ES-I3 (cell line): ENCODE measurements around the gene ADGRL1.

Experiments
- H3K36me3 ChIP-seq: 2 replicates; pipeline ENCODE4 v1.6.1; 2013; ENCODE audit warnings: mild to moderate bottlenecking, low read length, control low read depth, moderate library complexity; ENCODE audit not compliant: insufficient read depth
- H3K4me1 ChIP-seq: 2 replicates; pipeline ENCODE4 v1.6.1; 2013; ENCODE audit warnings: mild to moderate bottlenecking, control low read depth, low read length; ENCODE audit not compliant: insufficient read depth
- H3K9ac ChIP-seq: 2 replicates; pipeline ENCODE4 v1.6.1; 2013; ENCODE audit warnings: low read depth, mild to moderate bottlenecking, low read length, moderate library complexity
- H3K9me3 ChIP-seq: 2 replicates; pipeline ENCODE4 v1.6.1; 2013; ENCODE audit warnings: mild to moderate bottlenecking, low read length, moderate library complexity; ENCODE audit not compliant: control insufficient read depth, insufficient read depth

The ADGRL1 gene

DNA sequence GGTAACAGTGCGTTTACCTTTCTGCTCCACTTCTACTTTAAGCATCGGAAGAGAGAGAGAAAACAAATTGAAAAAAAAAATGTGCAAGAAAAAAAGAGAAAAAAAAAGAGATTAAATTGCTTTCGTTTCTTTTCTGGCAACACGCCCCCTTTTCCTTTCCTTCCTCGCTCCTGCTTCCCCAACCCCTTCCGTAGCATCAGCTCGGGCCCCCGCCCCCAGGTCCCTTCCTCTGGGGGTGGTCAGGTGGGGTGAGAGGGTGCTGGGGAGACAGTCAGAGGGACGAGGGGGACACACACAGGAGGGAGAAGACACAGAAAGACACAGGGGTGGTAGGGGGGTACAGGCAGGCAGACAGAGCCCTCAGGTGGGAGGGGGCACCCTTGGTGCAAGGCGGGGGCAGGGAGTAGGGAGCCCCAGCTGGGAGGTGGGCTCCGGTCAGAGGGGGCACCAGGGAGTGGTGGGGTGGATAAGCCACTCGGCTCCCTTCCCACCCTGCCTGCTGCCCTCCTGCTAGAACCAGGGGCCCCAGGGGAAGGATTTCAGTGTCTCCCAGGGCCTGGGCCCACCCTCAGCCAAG, 38.9 kb downstream of the ADGRL1 start:
- Histone ChIP-seq H3K9ac (no peak overlapping the region), H3K9me3 (no peaks in the 10 kb centered on the region), H3K4me1 (no peaks in the 10 kb centered on the region; the same call in 1 of the 2 replicates), H3K36me3 (peaks cover 9% of the 10 kb centered on the region)

DNA sequence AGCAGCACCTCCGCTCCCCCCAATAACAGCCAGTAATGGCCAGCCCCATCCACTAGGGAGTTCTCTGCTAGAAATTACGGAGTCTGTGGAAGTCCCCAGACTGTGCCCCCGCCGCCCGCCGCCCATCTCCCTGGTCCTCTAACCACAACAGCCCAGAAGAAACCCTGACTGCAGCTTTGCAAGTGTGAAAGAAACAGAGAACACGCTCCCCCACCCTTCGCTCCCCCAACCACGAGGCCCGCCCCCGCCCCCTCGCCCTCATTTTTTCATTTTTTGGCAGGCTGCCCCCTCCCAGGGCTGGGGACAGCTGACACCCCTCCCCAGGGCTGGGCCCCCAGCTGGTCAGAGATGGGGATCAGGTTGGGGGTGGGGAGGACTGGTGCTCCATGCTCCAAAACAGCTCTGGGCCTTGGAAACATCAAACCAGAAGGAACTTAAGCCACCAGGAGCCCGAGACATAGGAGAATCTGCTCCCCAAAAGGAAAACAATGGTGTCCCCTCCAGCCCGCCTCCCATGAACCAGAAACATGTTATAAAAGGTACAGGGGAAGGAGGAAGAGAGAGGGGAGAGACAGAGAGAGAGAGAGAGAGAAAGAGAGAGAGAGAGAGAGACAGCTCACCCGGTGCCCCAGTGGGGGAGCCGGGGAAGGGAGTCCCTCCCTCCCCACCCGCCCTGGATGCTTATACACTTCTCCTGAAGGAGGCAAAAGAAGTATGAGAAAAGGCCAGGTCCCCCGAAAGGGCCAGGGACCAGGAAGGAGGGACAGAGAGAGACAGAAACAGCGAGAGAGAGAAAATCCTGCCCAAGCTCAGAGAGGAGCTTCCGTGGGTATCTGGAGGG, 39.8 kb downstream of the ADGRL1 start:
- Histone ChIP-seq H3K4me1 (no peaks in the 10 kb centered on the region; the same call in 1 of the 2 replicates), H3K9ac (no peak overlapping the region), H3K9me3 (no peaks in the 10 kb centered on the region), H3K36me3 (peaks cover 13% of the 10 kb centered on the region)

DNA sequence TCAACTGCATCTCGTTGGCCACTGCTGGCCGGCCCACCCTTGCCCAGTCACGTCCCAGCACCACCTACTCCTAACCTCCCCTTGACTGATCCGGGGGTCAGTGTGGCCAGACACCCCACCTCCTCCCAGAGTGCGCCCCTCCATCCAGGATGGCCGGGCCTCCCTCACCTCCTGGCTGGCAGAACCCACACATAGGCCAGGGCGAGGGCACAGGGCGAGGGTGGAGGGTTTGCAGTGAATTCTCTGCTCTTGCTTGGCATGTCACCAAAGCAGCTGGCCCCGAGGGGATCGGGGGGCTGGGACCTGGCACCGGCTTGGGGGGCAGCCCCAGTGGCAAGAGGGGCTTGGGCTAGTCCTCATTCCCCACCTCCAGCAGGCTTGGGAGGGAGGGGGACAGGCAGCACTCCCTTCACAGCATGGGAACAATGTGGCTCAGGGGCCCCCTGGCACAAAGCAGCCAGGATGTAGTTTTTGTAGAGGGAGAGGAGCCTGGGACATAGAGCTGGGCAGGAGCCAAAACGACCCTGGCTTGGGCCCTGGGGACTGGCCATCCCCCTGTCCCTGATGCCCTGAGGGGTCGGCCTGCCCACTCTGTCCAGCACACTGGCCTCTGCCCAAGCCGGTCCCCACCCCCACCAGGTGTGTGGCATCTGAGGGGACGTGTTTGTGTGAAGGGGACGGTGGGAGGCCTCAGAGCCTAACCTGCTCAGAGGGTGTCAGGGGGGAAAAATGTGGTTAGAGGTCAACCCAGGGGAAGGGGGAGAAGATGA, 41.1 kb downstream of the ADGRL1 start:
- Histone ChIP-seq H3K9ac (no peak overlapping the region), H3K9me3 (no peaks in the 10 kb centered on the region), H3K36me3 (peaks cover 13% of the 10 kb centered on the region), H3K4me1 (no peaks in the 10 kb centered on the region; the same call in 1 of the 2 replicates)

DNA sequence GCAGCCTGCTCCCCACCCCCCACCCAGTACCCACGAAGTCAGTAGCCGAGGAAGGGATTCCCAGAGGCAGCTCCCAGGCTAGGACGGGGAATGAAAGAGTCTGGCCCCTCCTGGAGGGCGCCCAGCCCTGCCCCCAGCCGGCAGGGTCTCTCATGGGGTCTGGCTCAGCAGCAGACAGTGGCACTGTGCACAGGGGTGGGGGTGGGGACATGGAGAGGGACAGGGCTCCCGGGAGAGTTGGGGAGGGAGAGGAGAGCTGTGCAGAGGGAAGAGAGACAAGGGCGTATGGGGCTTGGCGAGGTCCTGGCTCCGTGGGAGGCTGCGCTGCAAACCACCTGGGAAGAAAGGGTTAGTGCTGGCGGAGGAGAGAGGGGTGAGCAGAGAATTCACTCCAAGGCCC, 41.9 kb downstream of the ADGRL1 start:
- peaks cover 13% of the 10 kb centered on the region for H3K36me3 ChIP-seq
- no peaks in the 10 kb centered on the region; the same call in 1 of the 2 replicates for H3K4me1 ChIP-seq
- no peaks in the 10 kb centered on the region for H3K9me3 ChIP-seq
- no peak overlapping the region for H3K9ac ChIP-seq

DNA sequence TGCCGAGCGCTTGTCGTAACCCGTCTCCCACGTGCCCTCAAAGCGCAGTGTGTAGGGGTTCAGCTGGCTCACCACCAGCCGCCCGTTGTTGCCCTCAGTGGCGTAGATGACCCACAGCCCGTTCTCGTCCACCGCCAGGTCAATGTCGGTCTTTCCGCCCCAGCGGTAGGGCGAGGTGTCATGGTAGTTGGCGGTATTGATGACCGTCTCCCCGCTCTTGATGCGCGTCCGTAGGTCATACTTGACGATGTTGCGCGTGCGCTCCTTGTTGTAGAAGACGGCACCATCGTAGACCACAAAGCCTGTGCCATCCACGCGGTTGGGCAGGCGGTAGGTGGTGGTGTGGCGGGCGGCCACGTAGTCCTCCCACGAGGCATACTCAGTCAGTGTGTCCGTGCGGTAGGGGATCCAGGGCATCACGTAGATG, 43.1 kb downstream of the ADGRL1 start:
- H3K36me3 ChIP-seq, result peaks cover 10% of the 10 kb centered on the region; the same call in 1 of the 2 replicates
- no peaks in the 10 kb centered on the region; the same call in 1 of the 2 replicates for H3K4me1 ChIP-seq
- no peaks in the 10 kb centered on the region for H3K9me3 ChIP-seq
- no peak overlapping the region for H3K9ac ChIP-seq

DNA sequence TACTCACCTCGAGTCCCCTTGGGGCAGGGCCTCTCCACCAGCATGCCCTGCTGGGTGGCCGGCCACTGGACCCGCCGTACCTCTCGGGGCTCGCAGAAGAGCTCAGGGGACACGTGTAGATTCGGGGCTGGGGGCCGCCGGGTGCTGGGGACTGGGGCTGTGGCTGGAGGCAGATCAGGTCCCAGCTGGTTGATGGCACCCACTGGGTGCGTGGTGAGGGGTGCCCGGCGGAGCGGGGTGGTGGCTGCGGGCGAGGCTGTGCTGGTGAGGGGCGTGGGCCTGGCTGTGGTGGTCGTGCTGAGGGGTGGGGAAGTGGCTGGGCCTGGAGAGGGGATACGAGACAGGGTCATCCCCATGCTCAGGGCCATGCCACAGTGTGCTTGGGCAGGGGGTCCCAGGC, 44.7 kb downstream of the ADGRL1 start:
- Histone ChIP-seq H3K36me3 (peaks cover 22% of the 10 kb centered on the region; the same call in 1 of the 2 replicates), H3K9ac (no peak overlapping the region), H3K4me1 (no peaks in the 10 kb centered on the region), H3K9me3 (no peaks in the 10 kb centered on the region)

DNA sequence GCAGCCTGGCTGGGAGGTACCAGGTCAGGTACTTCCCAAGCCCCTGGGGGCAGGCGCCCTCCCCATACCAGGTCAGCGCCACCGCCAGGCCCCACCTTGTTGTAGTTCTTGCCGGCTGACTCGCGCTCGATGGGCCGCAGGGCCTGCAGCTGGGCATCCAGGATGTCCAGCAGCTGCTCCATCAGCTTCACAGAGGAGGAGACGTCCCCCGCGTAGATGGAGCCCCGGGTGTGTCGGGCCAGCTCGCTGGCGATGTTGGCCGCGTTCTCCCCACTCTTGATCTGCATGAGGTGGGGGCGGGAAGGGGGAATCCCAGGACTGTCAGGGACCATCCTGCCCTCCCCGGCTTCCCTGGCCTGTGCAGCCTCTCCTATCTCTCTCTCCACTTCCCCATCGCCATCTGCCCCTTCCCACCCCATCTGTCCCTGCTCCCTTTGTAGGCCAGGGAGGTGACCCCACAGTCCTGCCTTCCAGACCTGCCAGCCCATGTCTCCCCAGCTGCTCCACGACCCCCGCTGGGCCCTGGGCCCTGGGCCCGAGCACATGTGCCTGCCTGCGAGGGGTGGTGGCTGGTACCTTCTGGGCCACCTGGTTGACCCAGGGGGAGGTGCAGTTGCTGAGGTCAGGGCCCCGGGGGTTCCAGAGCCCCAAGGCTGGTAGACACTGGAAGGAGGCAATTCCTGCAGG, 45.8 kb downstream of the ADGRL1 start:
- Histone ChIP-seq H3K4me1 (no peaks in the 10 kb centered on the region), H3K36me3 (peaks cover 28% of the 10 kb centered on the region; the same call in 1 of the 2 replicates), H3K9me3 (no peaks in the 10 kb centered on the region), H3K9ac (no peak overlapping the region)

DNA sequence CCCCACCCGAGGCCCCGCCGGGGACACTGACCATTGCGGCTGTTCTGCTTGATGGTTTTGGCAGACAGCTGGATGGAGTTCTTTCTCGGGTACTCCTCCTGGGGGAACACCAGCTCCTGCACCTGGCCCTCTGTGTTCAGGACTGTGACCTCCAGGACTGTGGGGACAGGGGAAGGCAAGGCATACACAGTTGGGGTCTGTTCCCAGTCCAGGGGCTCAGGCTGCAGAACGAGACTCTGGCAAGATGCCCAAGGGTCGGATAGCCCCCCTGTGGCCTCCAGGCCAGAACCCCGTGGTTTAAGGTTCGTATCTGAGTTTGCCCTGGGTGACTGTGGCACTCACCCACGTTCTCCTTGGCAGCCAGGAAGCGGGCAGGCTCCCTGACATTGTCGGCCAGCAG, 46.9 kb downstream of the ADGRL1 start:
- no peaks in the 10 kb centered on the region for H3K9me3 ChIP-seq
- no peaks in the 10 kb centered on the region for H3K4me1 ChIP-seq
- H3K36me3 ChIP-seq, result peaks cover 28% of the 10 kb centered on the region; the same call in 1 of the 2 replicates
- no peak overlapping the region for H3K9ac ChIP-seq

DNA sequence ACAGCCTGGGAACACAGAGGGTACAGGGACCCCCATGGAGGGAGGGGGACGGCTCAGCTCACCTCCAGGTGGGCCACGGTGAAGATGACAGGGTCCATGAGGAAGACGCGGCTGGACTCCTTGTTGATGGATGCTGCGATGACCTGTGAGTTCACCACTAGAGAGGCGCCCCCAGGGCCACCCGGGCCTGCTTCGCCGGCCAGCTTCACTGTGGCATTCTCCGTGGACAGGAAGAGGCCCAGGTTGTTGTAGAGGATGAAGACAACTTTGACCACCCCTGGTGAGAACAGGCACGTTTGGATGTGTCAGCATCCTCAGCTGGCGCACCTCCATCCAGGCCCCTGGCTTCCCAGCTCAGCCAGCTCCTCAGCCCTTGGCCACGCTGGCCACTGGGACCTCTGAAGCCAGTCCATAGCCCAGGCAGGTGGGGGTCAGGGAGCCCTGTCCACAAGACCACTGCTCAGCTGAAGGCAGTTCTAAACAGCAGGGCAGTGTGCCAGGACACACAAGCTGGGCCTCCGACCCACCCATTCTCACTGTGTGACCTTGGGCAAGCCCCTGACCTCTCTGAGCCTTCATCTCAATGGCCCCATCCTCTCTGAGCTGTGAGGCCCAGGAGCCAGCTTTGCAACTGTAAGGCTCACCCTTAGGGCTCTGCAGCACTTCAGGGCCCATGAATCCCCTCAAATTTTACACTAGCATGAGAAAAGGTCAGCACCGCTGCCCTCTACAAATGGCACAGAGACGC, 47.5 kb downstream of the ADGRL1 start:
- Histone ChIP-seq H3K9ac (no peak overlapping the region), H3K4me1 (no peaks in the 10 kb centered on the region), H3K9me3 (no peaks in the 10 kb centered on the region), H3K36me3 (peaks cover 28% of the 10 kb centered on the region; the same call in 1 of the 2 replicates)

DNA sequence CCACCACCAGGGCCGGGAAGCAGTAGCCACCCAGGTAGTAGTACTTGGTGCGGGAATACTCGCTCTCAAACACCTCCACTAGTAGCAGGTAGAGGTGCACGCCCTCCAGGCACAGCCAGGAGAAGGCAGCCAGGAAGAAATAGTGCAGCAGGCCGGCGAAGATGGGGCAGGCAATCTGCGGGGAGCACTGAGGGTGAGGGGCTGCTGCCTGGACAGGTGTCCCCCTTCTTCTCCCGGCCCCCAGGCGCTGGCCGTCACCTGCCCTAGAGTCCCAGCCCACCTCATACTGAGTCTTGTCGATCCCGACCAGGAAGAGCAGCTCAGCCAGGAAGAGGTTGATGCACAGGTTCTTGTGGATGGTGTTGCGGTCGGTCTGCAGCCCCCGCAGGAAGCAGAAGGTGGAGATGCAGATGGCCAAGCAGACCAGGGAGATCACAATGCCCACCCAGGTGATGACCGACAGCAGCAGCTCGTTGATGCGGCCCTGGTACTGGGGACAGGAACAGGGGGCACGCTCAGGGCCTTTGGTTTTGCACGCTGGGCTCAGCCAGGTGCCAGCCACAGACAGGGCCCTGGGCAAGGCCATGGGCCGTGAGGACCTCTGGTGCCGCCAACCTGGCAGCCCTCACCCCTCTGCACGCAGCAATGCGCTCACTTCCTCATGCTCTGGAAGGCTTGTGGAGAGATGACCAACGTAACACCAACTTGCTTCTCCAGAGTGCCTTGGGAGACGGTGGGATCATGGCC, 48.8 kb downstream of the ADGRL1 start:
- Histone ChIP-seq H3K9ac (no peak overlapping the region), H3K4me1 (no peaks in the 10 kb centered on the region), H3K36me3 (peaks cover 27% of the 10 kb centered on the region), H3K9me3 (no peaks in the 10 kb centered on the region)

DNA sequence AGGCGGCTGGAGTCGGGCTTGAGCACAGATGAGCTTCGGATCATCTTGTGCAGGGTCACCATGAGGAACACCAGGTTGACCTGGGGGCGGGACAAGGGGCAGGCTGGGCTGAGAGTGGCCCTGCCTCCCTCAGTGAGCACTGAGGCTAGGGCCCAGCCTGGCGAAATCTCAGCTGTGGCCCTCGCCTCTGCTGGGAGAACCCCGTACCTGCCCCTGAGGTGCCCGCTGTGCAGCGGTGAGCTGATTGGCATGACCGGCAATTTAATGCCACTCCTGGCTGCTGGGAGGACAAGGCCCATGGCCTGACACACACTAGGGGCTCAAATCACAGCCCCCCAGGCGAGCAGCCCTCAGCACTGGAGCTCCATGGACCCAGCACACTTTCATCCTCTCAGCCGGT, 49.8 kb downstream of the ADGRL1 start:
- H3K9ac ChIP-seq, result no peak overlapping the region
- no peaks in the 10 kb centered on the region for H3K4me1 ChIP-seq
- H3K9me3 ChIP-seq, result no peaks in the 10 kb centered on the region
- peaks cover 22% of the 10 kb centered on the region for H3K36me3 ChIP-seq

DNA sequence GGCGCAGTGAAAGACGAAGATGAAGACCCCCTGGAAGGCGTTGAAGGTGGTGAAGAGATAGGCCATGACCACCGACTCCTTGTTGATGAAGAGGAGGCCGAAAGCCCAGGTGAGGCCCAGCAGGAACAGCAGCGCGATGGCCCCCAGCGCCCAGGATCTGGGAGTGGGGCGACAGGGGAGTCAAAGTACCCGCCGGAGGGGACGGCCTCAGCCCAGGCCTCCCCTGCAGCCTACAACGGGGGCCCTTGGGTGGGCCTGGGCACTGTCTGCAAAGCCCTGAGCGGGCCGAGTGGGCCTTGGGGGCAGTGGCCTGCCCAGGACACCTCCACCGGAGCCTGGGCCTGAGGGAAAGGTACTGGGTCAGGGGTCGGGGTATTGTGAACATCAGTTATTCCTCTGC, 50.6 kb downstream of the ADGRL1 start:
- no peak overlapping the region for H3K9ac ChIP-seq
- H3K36me3 ChIP-seq, result peaks cover 22% of the 10 kb centered on the region
- no peaks in the 10 kb centered on the region for H3K9me3 ChIP-seq
- H3K4me1 ChIP-seq, result peaks cover 3% of the 10 kb centered on the region; the same call in 1 of the 2 replicates

DNA sequence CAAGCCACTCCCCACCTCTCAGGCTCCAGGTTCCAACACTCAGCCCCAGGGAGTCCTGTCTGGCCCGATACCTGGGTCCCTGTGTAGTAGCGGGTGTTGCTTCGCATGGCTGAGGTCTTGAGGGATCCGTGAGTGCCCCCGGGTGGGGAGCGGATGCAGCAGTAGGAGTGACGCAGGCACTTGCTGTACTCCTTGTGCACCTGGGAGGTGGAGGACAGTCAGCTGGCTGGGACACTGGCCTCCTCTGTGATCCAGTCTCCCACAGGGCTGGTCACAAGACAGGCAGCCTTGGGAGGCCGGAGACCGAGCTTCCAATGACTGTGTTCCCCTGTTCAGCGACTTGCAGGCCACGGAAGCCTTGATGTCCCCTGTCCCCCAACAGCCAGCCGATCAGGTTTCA, 53.3 kb downstream of the ADGRL1 start:
- Histone ChIP-seq H3K4me1 (peaks cover 19% of the 10 kb centered on the region), H3K36me3 (peaks cover 17% of the 10 kb centered on the region), H3K9ac (no peak overlapping the region), H3K9me3 (no peaks in the 10 kb centered on the region)
